Spleen (tissue), 7 donors: ENCODE data around the gene KLHDC7B.

Source experiments
- CTCF ChIP-seq, 11 experiments: fragments of 200-600 bp in 7 of 11; fragments of 450-650 bp in 4 of 11; sonication (generic) in 4 of 11; IDR thresholded peaks in 8 of 11; conservative IDR thresholded peaks in 3 of 11; 1 replicate in 7 of 11; 2 replicates in 4 of 11; pipeline versions ENCODE4 v1.4.0 to v1.8.0; 2016 to 2021; ENCODE audit warnings: antibody characterized with exemption in 11 of 11, inconsistent platforms in 4 of 11, mild to moderate bottlenecking in 1 of 11
- POLR2AphosphoS5 ChIP-seq, 3 donors: sonication (generic); formaldehyde crosslinking; IDR thresholded peaks; one replicate each; pipeline ENCODE4 v1.5.1; 2017; ENCODE audit warnings: antibody characterized with exemption in 3 of 3
- donor health status: DM: no; HTN: no; CAD: no; lungs with moderate emphysema.
- donor health status: DM: no; HTN: no; CAD: no.
- donor health status: DM: no; HTN: no; CAD: no.

- TF ChIP-seq CTCF (IDR thresholded peaks at IDR 0.05 in 8 of 11, conservative IDR thresholded peaks at IDR 0.05 in 3 of 11) (no peak), POLR2AphosphoS5 (IDR thresholded peaks at IDR 0.05) (no peak)
These were observed 21.0 kb upstream of the KLHDC7B start for GRCh38 chr22:50524676-50525103.
